Kasumi-1 (cell line): Measurements from ENCODE around the gene CLIP2.
"Not testable (repeated sequence)": the region's sequence is repeated elsewhere in the genome, so short reads cannot be mapped to it uniquely, and the experiment has no call there.

Source experiments
- DNase-seq, 2 experiments: peaks; one replicate each; lab custom pipeline; 2025; lab: John Stamatoyannopoulos, UW

The CLIP2 gene

GRCh38 chr7:74332373-74333176 is 43.4 kb downstream of the CLIP2 start:
- DNase-seq, result no peak

- DNase-seq, result no peak
Observed at GRCh38 chr7:74334030-74334429, 44.8 kb downstream of the CLIP2 start.

GRCh38 chr7:74337926-74338325 is 48.7 kb downstream of the CLIP2 start:
- no peak for DNase-seq

- peak; percentile 30 to 57 for DNase-seq
Observed at GRCh38 chr7:74338366-74339108, 49.3 kb downstream of the CLIP2 start.

- DNase-seq, result not testable (repeated sequence)
Observed at GRCh38 chr7:74339648-74340047, 50.4 kb downstream of the CLIP2 start.

- peak; percentile 39 to 41 for DNase-seq
Observed at GRCh38 chr7:74343281-74344131, 54.3 kb downstream of the CLIP2 start.

- DNase-seq, result no peak
Observed at GRCh38 chr7:74344132-74344496, 54.9 kb downstream of the CLIP2 start.

GRCh38 chr7:74344786-74345185 is 55.6 kb downstream of the CLIP2 start:
- no peak for DNase-seq

- no peak for DNase-seq
Observed at GRCh38 chr7:74345970-74346369, 56.8 kb downstream of the CLIP2 start.

GRCh38 chr7:74349621-74350020 is 60.4 kb downstream of the CLIP2 start:
- DNase-seq, result no peak

- DNase-seq, result no peak
Observed at GRCh38 chr7:74350751-74351150, 61.5 kb downstream of the CLIP2 start.

GRCh38 chr7:74351836-74352235 is 62.6 kb downstream of the CLIP2 start:
- no peak for DNase-seq

GRCh38 chr7:74352551-74353138 is 63.4 kb downstream of the CLIP2 start:
- not testable (repeated sequence) for DNase-seq

- DNase-seq, result no peak
Observed at GRCh38 chr7:74354009-74354408, 64.8 kb downstream of the CLIP2 start.

- DNase-seq, result peak; percentile 62 to 67
Observed at GRCh38 chr7:74355091-74355490, 65.9 kb downstream of the CLIP2 start.

- DNase-seq, result no peak
Observed at GRCh38 chr7:74356589-74357315, 67.5 kb downstream of the CLIP2 start.

- DNase-seq, result no peak
Observed at GRCh38 chr7:74360008-74360407, 70.8 kb downstream of the CLIP2 start.

GRCh38 chr7:74362266-74362665 is 73.1 kb downstream of the CLIP2 start:
- no peak for DNase-seq

GRCh38 chr7:74364061-74364460 is 74.9 kb downstream of the CLIP2 start:
- no peak for DNase-seq

GRCh38 chr7:74365322-74366022 is 76.3 kb downstream of the CLIP2 start:
- peak; percentile 55 to 57 for DNase-seq
